ENCODE results near the gene DLK1.
A peak's percentile ranks its signal among the peaks of the same experiment; 100 is the strongest.

GRCh38 chr14:100679707-100680438, 46.8 kb upstream of the DLK1 start:
- TF ChIP-seq, protein P1, sequence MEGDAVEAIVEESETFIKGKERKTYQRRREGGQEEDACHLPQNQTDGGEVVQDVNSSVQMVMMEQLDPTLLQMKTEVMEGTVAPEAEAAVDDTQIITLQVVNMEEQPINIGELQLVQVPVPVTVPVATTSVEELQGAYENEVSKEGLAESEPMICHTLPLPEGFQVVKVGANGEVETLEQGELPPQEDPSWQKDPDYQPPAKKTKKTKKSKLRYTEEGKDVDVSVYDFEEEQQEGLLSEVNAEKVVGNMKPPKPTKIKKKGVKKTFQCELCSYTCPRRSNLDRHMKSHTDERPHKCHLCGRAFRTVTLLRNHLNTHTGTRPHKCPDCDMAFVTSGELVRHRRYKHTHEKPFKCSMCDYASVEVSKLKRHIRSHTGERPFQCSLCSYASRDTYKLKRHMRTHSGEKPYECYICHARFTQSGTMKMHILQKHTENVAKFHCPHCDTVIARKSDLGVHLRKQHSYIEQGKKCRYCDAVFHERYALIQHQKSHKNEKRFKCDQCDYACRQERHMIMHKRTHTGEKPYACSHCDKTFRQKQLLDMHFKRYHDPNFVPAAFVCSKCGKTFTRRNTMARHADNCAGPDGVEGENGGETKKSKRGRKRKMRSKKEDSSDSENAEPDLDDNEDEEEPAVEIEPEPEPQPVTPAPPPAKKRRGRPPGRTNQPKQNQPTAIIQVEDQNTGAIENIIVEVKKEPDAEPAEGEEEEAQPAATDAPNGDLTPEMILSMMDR (conservative IDR thresholded peaks at IDR 0.05; ENCODE audit: low read depth, low read length), result peak; percentile 30; the same call in 1 of the 2 replicates
- TF ChIP-seq CEBPB (IDR thresholded peaks at IDR 0.05; ENCODE audit: low read depth, low read length) (no peak), POLR2A (IDR thresholded peaks at IDR 0.05; ENCODE audit: low read depth, low read length) (no peak), MXI1 (IDR thresholded peaks at IDR 0.05; ENCODE audit: borderline replicate concordance, low read depth, low read length) (no peak), NFE2L2 (IDR thresholded peaks at IDR 0.05; ENCODE audit: low read depth, low read length) (no peak), RAD21 (IDR thresholded peaks at IDR 0.05; ENCODE audit: low read length) (peak; percentile 18; the same call in 1 of the 2 replicates), MAZ (IDR thresholded peaks at IDR 0.05; ENCODE audit: borderline replicate concordance, low read depth, low read length) (no peak)
